ENCODE data around the gene COQ4.
"Not testable (repeated sequence)": the region's sequence is repeated elsewhere in the genome, so short reads cannot be mapped to it uniquely, and the experiment has no call there.

The COQ4 gene

GRCh38 chr9:128337936-128338335 is 15.3 kb downstream of the COQ4 start:
- no peak for TF ChIP-seq CTCF (IDR thresholded peaks at IDR 0.05; ENCODE audit: insufficient read depth, low read length, poor library complexity, severe bottlenecking)
- DNase-seq (ENCODE audit: extremely low read depth, insufficient read length) = no peak

GRCh38 chr9:128338852-128339614 is 16.4 kb downstream of the COQ4 start:
- not testable (repeated sequence) for H3K27me3 ChIP-seq (replicated peaks; ENCODE audit: control insufficient read depth, insufficient read depth, low read length); DNase-seq (ENCODE audit: extremely low read depth, insufficient read length); H3K4me3 ChIP-seq (replicated peaks; ENCODE audit: low read depth, low read length); H3K36me3 ChIP-seq (ENCODE audit: control insufficient read depth, insufficient read depth, low read length)

More at GRCh38 chr9:128337936-128338335, 15.3 kb downstream of the COQ4 start:
- H3K36me3 ChIP-seq (ENCODE audit: control insufficient read depth, insufficient read depth, low read length) = peaks cover 6% of the 10 kb centered on the region
- no peaks in the 10 kb centered on the region for H3K27me3 ChIP-seq (replicated peaks; ENCODE audit: control insufficient read depth, insufficient read depth, low read length)
- no peak overlapping the region for H3K4me3 ChIP-seq (replicated peaks; ENCODE audit: low read depth, low read length)

DNA sequence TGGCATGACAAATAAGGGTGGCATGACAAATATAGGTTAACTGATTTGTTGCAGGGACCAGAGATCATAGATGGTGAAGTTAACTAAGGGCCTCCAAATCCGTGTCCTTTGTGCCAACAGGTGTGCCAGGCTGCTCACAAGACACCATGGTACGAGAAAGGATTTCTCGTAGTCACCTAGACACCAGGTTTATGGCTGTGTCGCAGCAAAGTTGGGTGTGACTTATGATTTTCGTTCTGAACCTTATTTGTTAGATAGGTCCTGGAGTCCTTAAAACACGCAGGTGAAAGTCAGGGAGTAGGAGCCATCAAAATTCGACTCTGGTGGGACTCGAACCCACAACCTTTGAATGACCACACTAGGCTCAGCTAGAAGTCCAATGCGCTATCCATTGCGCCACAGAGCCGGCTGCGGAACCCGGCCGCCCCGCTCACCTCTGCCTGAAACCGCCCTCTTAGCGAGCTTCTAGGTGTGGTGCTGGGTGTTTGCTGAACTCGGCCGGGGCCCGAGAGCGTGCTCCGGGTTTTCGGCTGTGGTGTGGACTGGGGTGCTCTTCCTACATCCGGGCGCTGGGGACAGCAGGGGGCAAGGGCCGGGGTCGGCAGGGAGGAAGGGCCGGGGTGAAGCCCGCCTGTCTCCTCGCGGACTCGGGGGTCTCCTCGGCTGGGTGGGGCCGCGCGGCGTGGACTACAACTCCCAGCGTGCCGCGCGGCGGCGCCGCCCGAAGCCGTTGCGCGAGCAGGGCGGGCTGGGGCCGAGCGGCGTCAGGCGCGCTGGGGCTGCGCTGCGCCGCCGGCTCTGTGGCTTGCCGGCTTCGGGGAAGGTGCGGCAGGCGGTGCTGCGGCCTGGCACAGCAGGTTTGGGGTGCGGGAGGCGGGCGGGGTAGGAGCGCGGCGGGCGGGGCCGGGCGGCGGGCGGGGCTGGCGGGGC is 17.4 kb downstream of the COQ4 start, which contains the start of gene SLC27A4:
Gene SLC27A4, plus strand, starts transcription at position 767 of the 930 bp plus-strand sequence. CDS start 2,606 bp downstream, outside the sequence.
- TF ChIP-seq CTCF (IDR thresholded peaks at IDR 0.05; ENCODE audit: insufficient read depth, low read length, poor library complexity, severe bottlenecking) = no peak
- Histone ChIP-seq H3K27me3 (replicated peaks; ENCODE audit: control insufficient read depth, insufficient read depth, low read length) (no peaks in the 10 kb centered on the region), H3K4me3 (replicated peaks; ENCODE audit: low read depth, low read length) (peak within 1 kb of the TSS; percentile 80), H3K36me3 (ENCODE audit: control insufficient read depth, insufficient read depth, low read length) (peaks cover 5% of the 10 kb centered on the region)
- DNase-seq (ENCODE audit: extremely low read depth, insufficient read length) = peak; percentile 92

DNA sequence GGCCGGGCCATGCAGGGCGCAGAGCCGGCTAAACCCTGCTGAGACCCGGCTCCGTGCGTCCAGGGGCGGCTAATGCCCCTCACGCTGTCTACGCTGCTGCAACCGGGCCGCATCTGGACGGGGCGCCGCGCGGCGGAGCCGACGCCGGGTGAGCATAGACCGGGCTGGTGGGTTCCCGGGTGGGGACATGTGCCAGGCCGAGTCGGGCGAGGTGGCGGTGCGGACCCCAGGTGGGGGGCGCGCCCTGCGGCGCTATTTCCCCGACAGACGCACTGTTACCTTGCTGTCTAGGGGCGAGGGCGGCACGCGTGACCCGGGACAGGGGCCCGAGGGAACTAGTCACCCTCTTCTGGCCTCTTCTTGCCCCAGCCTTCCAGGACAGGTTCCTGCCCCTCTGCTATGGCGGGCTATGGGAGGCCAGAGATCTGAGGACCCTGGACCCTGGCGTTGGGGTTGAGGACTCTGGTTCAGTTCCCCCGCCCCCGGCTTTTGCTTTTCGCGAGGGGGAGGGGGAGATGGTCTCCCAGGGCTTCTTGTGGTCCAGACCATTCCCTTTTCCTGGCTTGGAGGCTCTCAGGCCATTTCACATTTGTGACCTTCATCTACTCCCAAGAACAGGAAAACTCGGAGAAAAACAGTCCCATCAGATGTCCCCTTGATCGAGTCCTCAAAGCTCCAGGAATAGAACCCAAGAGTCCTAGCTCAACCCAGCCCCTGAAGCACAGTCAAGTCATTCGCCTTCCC is 18.2 kb downstream of the COQ4 start:
- DNase-seq (ENCODE audit: extremely low read depth, insufficient read length) = no peak
- H3K4me3 ChIP-seq (replicated peaks; ENCODE audit: low read depth, low read length) = peak overlapping the region; percentile 80
- no peaks in the 10 kb centered on the region for H3K27me3 ChIP-seq (replicated peaks; ENCODE audit: control insufficient read depth, insufficient read depth, low read length)
- TF ChIP-seq CTCF (IDR thresholded peaks at IDR 0.05; ENCODE audit: insufficient read depth, low read length, poor library complexity, severe bottlenecking) = no peak
- H3K36me3 ChIP-seq (ENCODE audit: control insufficient read depth, insufficient read depth, low read length) = peaks cover 11% of the 10 kb centered on the region

DNA sequence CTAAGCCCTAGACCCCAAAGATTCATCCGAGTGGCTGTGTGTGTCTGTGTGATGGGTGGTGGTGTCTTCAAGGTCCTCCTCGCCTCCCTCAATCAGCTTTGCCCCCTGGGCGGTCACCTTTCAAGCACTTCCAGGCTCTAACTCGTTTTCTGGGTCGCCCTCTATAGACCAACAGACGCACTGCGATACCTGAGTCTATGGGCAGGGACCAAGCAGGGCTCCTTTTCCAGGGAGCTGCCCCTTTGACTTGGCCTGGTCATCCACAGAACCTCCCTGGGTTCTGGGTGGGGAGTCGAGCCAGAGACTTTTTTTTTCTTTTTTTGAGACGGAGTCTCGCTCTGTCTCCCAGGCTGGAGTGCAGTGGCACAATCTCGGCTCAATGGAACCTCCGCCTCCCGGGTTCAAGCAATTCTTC is 18.8 kb downstream of the COQ4 start:
- TF ChIP-seq CTCF (IDR thresholded peaks at IDR 0.05; ENCODE audit: insufficient read depth, low read length, poor library complexity, severe bottlenecking) = peak; percentile 83
- Histone ChIP-seq H3K27me3 (replicated peaks; ENCODE audit: control insufficient read depth, insufficient read depth, low read length) (no peaks in the 10 kb centered on the region), H3K4me3 (replicated peaks; ENCODE audit: low read depth, low read length) (peak overlapping the region; percentile 80), H3K36me3 (ENCODE audit: control insufficient read depth, insufficient read depth, low read length) (peaks cover 11% of the 10 kb centered on the region)
- peak; percentile 45 for DNase-seq (ENCODE audit: extremely low read depth, insufficient read length)
